ENCODE data around the gene RAD23B.

DNA sequence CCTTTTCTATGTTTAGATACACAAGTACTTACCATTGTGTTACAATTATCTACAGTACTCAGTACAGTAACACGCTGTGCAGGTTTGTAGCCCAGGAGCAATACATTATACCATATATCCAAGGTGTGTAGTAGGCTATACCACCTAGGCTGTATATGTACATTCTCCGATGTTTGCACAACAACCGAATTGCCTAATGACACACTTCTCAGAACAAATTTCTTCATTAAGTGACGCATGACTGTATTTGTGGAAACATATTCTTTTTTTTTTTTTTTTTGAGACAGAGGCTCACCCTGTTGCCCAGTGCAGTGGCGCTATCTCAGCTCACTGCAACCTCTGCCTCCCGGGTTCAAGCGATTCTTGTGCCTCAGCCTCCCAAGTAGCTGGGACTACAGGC is 4.0 kb upstream of the RAD23B start:
- TF ChIP-seq, protein P1, sequence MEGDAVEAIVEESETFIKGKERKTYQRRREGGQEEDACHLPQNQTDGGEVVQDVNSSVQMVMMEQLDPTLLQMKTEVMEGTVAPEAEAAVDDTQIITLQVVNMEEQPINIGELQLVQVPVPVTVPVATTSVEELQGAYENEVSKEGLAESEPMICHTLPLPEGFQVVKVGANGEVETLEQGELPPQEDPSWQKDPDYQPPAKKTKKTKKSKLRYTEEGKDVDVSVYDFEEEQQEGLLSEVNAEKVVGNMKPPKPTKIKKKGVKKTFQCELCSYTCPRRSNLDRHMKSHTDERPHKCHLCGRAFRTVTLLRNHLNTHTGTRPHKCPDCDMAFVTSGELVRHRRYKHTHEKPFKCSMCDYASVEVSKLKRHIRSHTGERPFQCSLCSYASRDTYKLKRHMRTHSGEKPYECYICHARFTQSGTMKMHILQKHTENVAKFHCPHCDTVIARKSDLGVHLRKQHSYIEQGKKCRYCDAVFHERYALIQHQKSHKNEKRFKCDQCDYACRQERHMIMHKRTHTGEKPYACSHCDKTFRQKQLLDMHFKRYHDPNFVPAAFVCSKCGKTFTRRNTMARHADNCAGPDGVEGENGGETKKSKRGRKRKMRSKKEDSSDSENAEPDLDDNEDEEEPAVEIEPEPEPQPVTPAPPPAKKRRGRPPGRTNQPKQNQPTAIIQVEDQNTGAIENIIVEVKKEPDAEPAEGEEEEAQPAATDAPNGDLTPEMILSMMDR (IDR thresholded peaks at IDR 0.05) = no peak
- no peak for TF ChIP-seq POLR2A (IDR thresholded peaks at IDR 0.05)

Data from heart left ventricle (tissue), 13 donors.